Endothelial cell of umbilical vein (primary cell): Measurements from ENCODE around the gene FOXP1. TPM values are rescaled to one million over a fixed set of nuclear protein-coding genes. Genes with fewer than 3 reads are reported as not detected.

Experiments used
- BruUV-seq: library from RNA; stranded (reverse); fragments of 400-500 nt; replicated peaks from 2 replicates; lab custom pipeline; 2021; lab: Mats Ljungman, UMichigan
- CTCF ChIA-PET: fragments of 300-600, 350-600 bp; sonication (Branson Sonifier 250); formaldehyde crosslinking; loops from one replicate; lab custom pipeline; 2021; ENCODE audit warnings: antibody characterized with exemption, inconsistent platforms; lab: Charles Lee
- POLR2A ChIA-PET: fragments of 300-600, 350-600 bp; sonication (Branson Sonifier 250); formaldehyde crosslinking; loops from one replicate; lab custom pipeline; 2021; ENCODE audit warnings: antibody characterized with exemption, inconsistent platforms; lab: Charles Lee
- DNase-seq: peaks from one replicate; pipeline ENCODE4 v3.0.0-alpha.2; 2011; ENCODE audit warnings: low read depth, low spot score
- FAIRE-seq: peaks from 2 replicates; lab custom pipeline; 2011; peaks lifted over from hg19 to GRCh38; lab: Jason Lieb, UNC
- H2AFZ ChIP-seq: 2 replicates; pipeline ENCODE4 v1.6.0; 2012; ENCODE audit warnings: low read depth, low read length, control low read depth, inconsistent platforms
- H3K27ac ChIP-seq: 2 replicates; pipeline ENCODE4 v1.5.1; 2011; ENCODE audit warnings: low read depth, mild to moderate bottlenecking, control low read depth, low read length, moderate library complexity; ENCODE audit not compliant: insufficient read depth
- H3K27me3 ChIP-seq, 2 experiments: 2 replicates each; pipeline versions ENCODE4 v1.6.0 to v1.6.1; 2011; ENCODE audit warnings: low read length in 2 of 2, mixed read lengths in 1 of 2; ENCODE audit not compliant: control insufficient read depth in 2 of 2, insufficient read depth in 2 of 2
- H3K36me3 ChIP-seq, 2 experiments: 2 replicates in 1 of 2; 3 replicates in 1 of 2; pipeline ENCODE4 v1.5.1; 2011; ENCODE audit warnings: low read length in 2 of 2, mild to moderate bottlenecking in 1 of 2, moderate library complexity in 1 of 2; ENCODE audit not compliant: control insufficient read depth in 2 of 2, insufficient read depth in 2 of 2; ENCODE audit errors: extremely low read depth in 1 of 2
- H3K4me1 ChIP-seq: 3 replicates; pipeline ENCODE4 v1.5.1; 2011; ENCODE audit warnings: mild to moderate bottlenecking, low read length; ENCODE audit not compliant: control insufficient read depth, insufficient read depth; ENCODE audit errors: extremely low read depth
- H3K4me2 ChIP-seq: 2 replicates; pipeline ENCODE4 v1.6.1; 2011; ENCODE audit warnings: low read length, control low read depth, mixed read lengths; ENCODE audit not compliant: insufficient read depth
- H3K4me3 ChIP-seq, 3 experiments: fragments of 200-600 bp in 1 of 3; sonication (generic), shearing (Covaris generic) in 1 of 3; replicated peaks in 1 of 3; 2 replicates each; pipeline ENCODE4 v1.5.1; 2011 to 2016; ENCODE audit warnings: control low read depth in 3 of 3, low read length in 3 of 3, mild to moderate bottlenecking in 2 of 3, inconsistent platforms in 1 of 3, low read depth in 1 of 3, moderate library complexity in 1 of 3; ENCODE audit not compliant: insufficient read depth in 1 of 3
- H3K79me2 ChIP-seq: 2 replicates; pipeline ENCODE4 v1.6.0; 2012; ENCODE audit warnings: low read length, inconsistent platforms; ENCODE audit not compliant: control insufficient read depth, insufficient read depth
- H3K9ac ChIP-seq: replicated peaks from 2 replicates; pipeline ENCODE3; 2011; ENCODE audit warnings: low read length, control low read depth; ENCODE audit not compliant: insufficient read depth; ENCODE audit errors: extremely low read depth
- H3K9me1 ChIP-seq: replicated peaks from 3 replicates; pipeline ENCODE4 v1.6.0; 2011; ENCODE audit warnings: mild to moderate bottlenecking, low read length; ENCODE audit not compliant: control insufficient read depth, insufficient read depth; ENCODE audit errors: extremely low read depth
- H3K9me3 ChIP-seq: replicated peaks from 2 replicates; pipeline ENCODE4 v1.5.1; 2012; ENCODE audit warnings: low read length, inconsistent platforms; ENCODE audit not compliant: control insufficient read depth, insufficient read depth
- H4K20me1 ChIP-seq: replicated peaks from 2 replicates; pipeline ENCODE3; 2011; ENCODE audit warnings: mild to moderate bottlenecking, low read length; ENCODE audit not compliant: control insufficient read depth, insufficient read depth; ENCODE audit errors: extremely low read depth
- CTCF ChIP-seq, 2 donors: IDR thresholded peaks; 1 replicate in 1 of 2; 2 replicates in 1 of 2; pipeline ENCODE4 v1.5.1; 2011; ENCODE audit warnings: low read length in 2 of 2, mild to moderate bottlenecking in 2 of 2, moderate library complexity in 2 of 2, control low read depth in 1 of 2, inconsistent platforms in 1 of 2, low read depth in 1 of 2; ENCODE audit not compliant: insufficient read depth in 1 of 2; ENCODE audit errors: extremely low read depth in 1 of 2
- EZH2 ChIP-seq: IDR thresholded peaks from 2 replicates; pipeline ENCODE4 v1.6.1; 2012; ENCODE audit warnings: borderline replicate concordance, low read depth, mild to moderate bottlenecking, moderate library complexity, low read length, inconsistent platforms; ENCODE audit not compliant: severe bottlenecking
- FOS ChIP-seq: IDR thresholded peaks from 2 replicates; pipeline ENCODE4 v1.6.1; 2011; ENCODE audit warnings: mild to moderate bottlenecking, low read length, moderate library complexity, borderline replicate concordance; ENCODE audit not compliant: insufficient read depth
- GATA2 ChIP-seq: IDR thresholded peaks from 2 replicates; pipeline ENCODE4 v1.7.0; 2011; ENCODE audit warnings: low read depth, mild to moderate bottlenecking, moderate library complexity, mixed read lengths, low read length; ENCODE audit not compliant: insufficient read length, insufficient read depth
- JUN ChIP-seq: IDR thresholded peaks from 2 replicates; pipeline ENCODE4 v1.6.1; 2011; ENCODE audit warnings: borderline replicate concordance, low read depth; ENCODE audit not compliant: insufficient read length, insufficient read depth
- MAX ChIP-seq: IDR thresholded peaks from 2 replicates; pipeline ENCODE4 v1.6.1; 2011; ENCODE audit not compliant: insufficient read depth, insufficient read length
- MYC ChIP-seq: IDR thresholded peaks from one replicate; pipeline ENCODE4 v1.6.1; 2011; ENCODE audit warnings: mild to moderate bottlenecking, low read depth, low read length
- POLR2A ChIP-seq: IDR thresholded peaks from 2 replicates; pipeline ENCODE4 v1.6.1; 2012; ENCODE audit warnings: low read depth, mild to moderate bottlenecking, control low read depth, low read length
- POLR2AphosphoS5 ChIP-seq: IDR thresholded peaks from 2 replicates; pipeline ENCODE4 v1.6.1; 2012; ENCODE audit warnings: low read depth, mild to moderate bottlenecking, control low read depth, low read length, moderate library complexity; ENCODE audit not compliant: insufficient read depth
- dilution Hi-C: fragments of 300-500 bp; cut with MboI; formaldehyde crosslinking; loops from one replicate; pipeline ENCODE4 v1.15.0; 2019; ENCODE audit warnings: low sequenced_read_pairs; ENCODE audit not compliant: extremely low pct_ligation_motif_present
- intact Hi-C: fragments of 100-400 bp; cut with micrococcal nuclease; formaldehyde crosslinking; loops from one replicate; pipeline ENCODE4 v1.10.0; 2022
- polyA plus RNA-seq, 4 experiments: library from polyadenylated mRNA; depleted of rRNA in 3 of 4; stranded (reverse) in 3 of 4; unstranded in 1 of 4; fragments of >200 nt; gene quantifications; 2 replicates each; pipeline versions ENCODE4 v1.2.1 to v1.2.3, GENCODE V29; 2011 to 2012; ENCODE audit warnings: missing spikeins in 1 of 4
- total RNA-seq: library from RNA; stranded (reverse); gene quantifications from 2 replicates; pipeline ENCODE4 v1.2.3, GENCODE V29; 2021

The FOXP1 gene
- total and polyA plus RNA-seq, 2 donors (not counting 3 experiments of a cell fraction or from before 2014, with no cell fraction given), result 41.0 to 107 TPM

GRCh38 chr3:71303627-71304200 is 279.8 kb downstream of the FOXP1 start:
- H3K9ac ChIP-seq, result no peak overlapping the region
- no peaks in the 10 kb centered on the region for H3K27me3 ChIP-seq
- H4K20me1 ChIP-seq, result no peaks in the 10 kb centered on the region
- dilution Hi-C loops (no loop called here), intact Hi-C loops (loop anchor here (1.0 to 10.0 kb wide), 8 partner anchors 199 to 771 kb away; no protein-coding TSS in a partner anchor)
- TF ChIP-seq FOS, result no peak
- TF ChIP-seq POLR2AphosphoS5, result no peak
- no peak for TF ChIP-seq JUN
- TF ChIP-seq GATA2, result no peak
- no peak for TF ChIP-seq EZH2
- no peak for TF ChIP-seq MYC
- TF ChIP-seq MAX, result no peak
- TF ChIP-seq POLR2A, result no peak
- TF ChIP-seq CTCF (IDR thresholded peaks at IDR 0.05; ENCODE audit: extremely low read depth in 1 of 2, insufficient read depth in 1 of 2, low read depth in 1 of 2, low read length in 2 of 2), result no peak
- DNase-seq, result no peak
- no peak overlapping the region for H3K27ac ChIP-seq
- H3K4me1 ChIP-seq, result peaks cover 24% of the 10 kb centered on the region
- POLR2A ChIA-PET, result no interaction called here
- FAIRE-seq, result no peak
- no TSS peak for BruUV-seq
- no peaks in the 10 kb centered on the region for H3K36me3 ChIP-seq
- H3K9me3 ChIP-seq, result no peaks in the 10 kb centered on the region
- H3K4me2 ChIP-seq, result peak overlapping the region; percentile 26
- no peaks in the 10 kb centered on the region for H3K79me2 ChIP-seq
- CTCF ChIA-PET, result interaction anchor here (0.6 to 1.3 kb wide), 2 partner anchors 104 to 753 kb away, joined by 4 to 7 read pairs; no protein-coding TSS in a partner anchor
- no peaks in the 10 kb centered on the region for H3K9me1 ChIP-seq
- H2AFZ ChIP-seq, result no peak overlapping the region
- H3K4me3 ChIP-seq, result no peak overlapping the region
